K562 (cell line): ENCODE measurements around the gene MTA2. TPM values are rescaled to one million over a fixed set of nuclear protein-coding genes. Genes with fewer than 3 reads are reported as not detected.

Experiments used
- CEBPZ ChIP-seq: fragments of 150-350 bp; IDR thresholded peaks from 2 replicates; pipeline ENCODE4 v1.6.1; 2014; ENCODE audit warnings: low read depth, mild to moderate bottlenecking, low read length, borderline replicate concordance
- DDX20 ChIP-seq: fragments of 450-650 bp; IDR thresholded peaks from 2 replicates; pipeline ENCODE4 v1.6.1; 2016; ENCODE audit warnings: missing genetic modification characterization, low read depth, mild to moderate bottlenecking, missing compliant biosample characterization, moderate library complexity
- E2F5 ChIP-seq: sonication (generic); formaldehyde crosslinking; IDR thresholded peaks from 2 replicates; pipeline ENCODE4 v1.8.0; 2022; ENCODE audit warnings: mild to moderate bottlenecking, missing genetic modification reagents
- ELK3 ChIP-seq: fragments of 450-650 bp; formaldehyde crosslinking; IDR thresholded peaks from 2 replicates; pipeline ENCODE4 v1.4.0; 2020; ENCODE audit warnings: mild to moderate bottlenecking
- ETS2 ChIP-seq: IDR thresholded peaks from 2 replicates; pipeline ENCODE4 v1.6.1; 2016; ENCODE audit warnings: borderline replicate concordance, missing genetic modification characterization, mild to moderate bottlenecking, moderate library complexity, missing compliant biosample characterization; ENCODE audit not compliant: poor library complexity, severe bottlenecking
- EWSR1 ChIP-seq: fragments of 450-650 bp; IDR thresholded peaks from 2 replicates; pipeline ENCODE4 v1.6.1; 2018; ENCODE audit warnings: borderline replicate concordance, mild to moderate bottlenecking, low read depth, moderate library complexity; ENCODE audit not compliant: partially characterized antibody
- HEY1 ChIP-seq: fragments of 250-450 bp; sonication (Bioruptor Pico); IDR thresholded peaks from 2 replicates; pipeline ENCODE4 v1.5.0; 2020; ENCODE audit warnings: mild to moderate bottlenecking, moderate library complexity, borderline replicate concordance
- NR2C1 ChIP-seq, 2 experiments: fragments of 450-650 bp; IDR thresholded peaks; 2 replicates each; pipeline ENCODE4 v1.6.1; 2017; ENCODE audit warnings: mild to moderate bottlenecking in 2 of 2, antibody characterized with exemption in 1 of 2, inconsistent platforms in 1 of 2, missing compliant biosample characterization in 1 of 2, missing genetic modification characterization in 1 of 2
- NR4A1 ChIP-seq, 2 experiments: fragments of 250-450 bp in 1 of 2; fragments of 450-650 bp in 1 of 2; sonication (Bioruptor Pico) in 1 of 2; IDR thresholded peaks; 2 replicates each; pipeline versions ENCODE4 v1.4.0 to v1.6.1; 2016 to 2020; ENCODE audit warnings: mild to moderate bottlenecking in 2 of 2, missing compliant biosample characterization in 1 of 2, missing genetic modification characterization in 1 of 2, moderate library complexity in 1 of 2
- OTX1 ChIP-seq: fragments of 450-650 bp; formaldehyde crosslinking; IDR thresholded peaks from 2 replicates; pipeline ENCODE4 v1.4.0; 2022; ENCODE audit warnings: mild to moderate bottlenecking
- PATZ1 ChIP-seq: fragments of 250-450 bp; sonication (Bioruptor Pico); IDR thresholded peaks from 2 replicates; pipeline ENCODE4 v1.5.0; 2020; ENCODE audit warnings: mild to moderate bottlenecking, borderline replicate concordance
- PREB ChIP-seq: sonication (generic); formaldehyde crosslinking; IDR thresholded peaks from 2 replicates; pipeline ENCODE4 v1.8.1; 2023; ENCODE audit warnings: mild to moderate bottlenecking, missing genetic modification reagents
- TBP ChIP-seq: optimal IDR thresholded peaks from 2 replicates; pipeline ENCODE3; 2011; ENCODE audit warnings: low read depth, low read length, improper control_type of control experiment
- ZFP1 ChIP-seq: fragments of 450-650 bp; formaldehyde crosslinking; IDR thresholded peaks from 2 replicates; pipeline ENCODE4 v1.4.0; 2020; ENCODE audit warnings: mild to moderate bottlenecking, mixed read lengths
- ZNF347 ChIP-seq: fragments of 450-650 bp; formaldehyde crosslinking; IDR thresholded peaks from 2 replicates; pipeline ENCODE4 v1.4.0; 2020; ENCODE audit warnings: low read depth, mild to moderate bottlenecking, moderate library complexity
- ZNF717 ChIP-seq: fragments of 250-450 bp; sonication (Bioruptor Pico); IDR thresholded peaks from 2 replicates; pipeline ENCODE4 v1.5.0; 2021
- ZNF785 ChIP-seq: fragments of 250-450 bp; sonication (Bioruptor Pico); IDR thresholded peaks from 2 replicates; pipeline ENCODE4 v1.4.0; 2020; ENCODE audit warnings: mild to moderate bottlenecking
- polyA plus RNA-seq, 8 experiments: library from polyadenylated mRNA; depleted of rRNA in 4 of 8; stranded (reverse) in 5 of 8; unstranded in 3 of 8; fragments of >200 nt; fragmentation: Nextera tagmentation in 2 of 8; fragmentation: Illumina TruSeq in 1 of 8; extraction: Ambion mirVana in 2 of 8; extraction: Trizol in 1 of 8; gene quantifications; 2 replicates each; pipeline versions ENCODE4 v1.2.1 to v1.2.3, GENCODE V29; 2011 to 2014; ENCODE audit warnings: inconsistent platforms in 1 of 8, missing spikeins in 1 of 8
- total RNA-seq, 7 experiments: library from RNA; depleted of rRNA in 6 of 7; stranded (reverse); fragments of >200 nt in 6 of 7; fragmentation: Illumina TruSeq in 2 of 7; extraction: Trizol in 2 of 7; gene quantifications; 2 replicates each; pipeline versions ENCODE4 v1.2.1 to v1.2.3, GENCODE V29; 2011 to 2021; ENCODE audit warnings: low replicate concordance in 1 of 7

Gene MTA2
- total and polyA plus RNA-seq, 9 of the 15 experiments (the other 6 are each of a cell fraction or from before 2014, with no cell fraction given) = 6.2 to 220 (median 172) TPM

- no peak for TF ChIP-seq PREB (CRISPR knock-in tag)
- TF ChIP-seq ELK3 (CRISPR knock-in tag) = no peak
- TF ChIP-seq NR2C1 (IDR thresholded peaks at IDR 0.05) = peak; percentile 60; the same call in 1 of the 2 replicates
- TF ChIP-seq NR2C1 (tag; IDR thresholded peaks at IDR 0.05) = peak; percentile 67; the same call in 1 of the 2 replicates
- TF ChIP-seq DDX20 (tag) = no peak
- peak; percentile 54; the same call in 1 of the 2 replicates for TF ChIP-seq E2F5 (CRISPR knock-in tag)
- 0 out of 2 replicates have a peak, but pooled peaks have one; percentile 40 for TF ChIP-seq OTX1 (CRISPR knock-in tag)
- peak; percentile 50 for TF ChIP-seq TBP
- TF ChIP-seq ZNF717 = no peak
- no peak for TF ChIP-seq ZNF785 (CRISPR knock-in tag)
- TF ChIP-seq EWSR1 = no peak
- no peak for TF ChIP-seq ETS2 (tag)
- TF ChIP-seq NR4A1 (CRISPR knock-in tag; IDR thresholded peaks at IDR 0.05) = no peak
- TF ChIP-seq NR4A1 (tag; IDR thresholded peaks at IDR 0.05) = no peak
- no peak for TF ChIP-seq HEY1 (CRISPR knock-in tag)
- no peak for TF ChIP-seq ZFP1
- TF ChIP-seq ZNF347 (CRISPR knock-in tag) = no peak
- TF ChIP-seq CEBPZ = no peak
- no peak for TF ChIP-seq PATZ1 (CRISPR knock-in tag)
Measured at GRCh38 chr11:62621567-62622470, 20.2 kb upstream of the MTA2 start, which contains the start of gene B3GAT3 (continued).
